GM18511 (cell line): ENCODE data around the gene MEGF11.
"Not testable (repeated sequence)": the region's sequence is repeated elsewhere in the genome, so short reads cannot be mapped to it uniquely, and the experiment has no call there.

Source experiments
- ATAC-seq: cut with Tn5 transposase; IDR thresholded peaks from one replicate; pipeline ENCODE4 v1.9.1; 2021; ENCODE audit warnings: mild to moderate bottlenecking, moderate library complexity; ENCODE audit not compliant: unreplicated experiment

Gene MEGF11

GRCh38 chr15:65869954-65870871 is 383.3 kb downstream of the MEGF11 start:
- ATAC-seq, result no peak

GRCh38 chr15:65869126-65869953 is 384.2 kb downstream of the MEGF11 start, which contains the start of gene RAB11A:
Gene RAB11A (plus strand): TSS chr15:65869491. CDS start chr15:65869586, 95 bp downstream.
- ATAC-seq, result peak; percentile 91

- no peak for ATAC-seq
Observed at GRCh38 chr15:65868546-65869125, 384.9 kb downstream of the MEGF11 start.

- ATAC-seq, result not testable (repeated sequence)
Observed at GRCh38 chr15:65867933-65868332, 385.6 kb downstream of the MEGF11 start.

- no peak for ATAC-seq
Observed at GRCh38 chr15:65867244-65867643, 386.3 kb downstream of the MEGF11 start.

- ATAC-seq, result no peak
Observed at GRCh38 chr15:65863106-65863505, 390.4 kb downstream of the MEGF11 start.

- ATAC-seq, result no peak
Observed at GRCh38 chr15:65862682-65863081, 390.9 kb downstream of the MEGF11 start.

GRCh38 chr15:65857718-65858402 is 395.7 kb downstream of the MEGF11 start:
- no peak for ATAC-seq

- ATAC-seq, result no peak
Observed at GRCh38 chr15:65856821-65857455, 396.6 kb downstream of the MEGF11 start.

- no peak for ATAC-seq
Observed at GRCh38 chr15:65851981-65852380, 401.6 kb downstream of the MEGF11 start.

- no peak for ATAC-seq
Observed at GRCh38 chr15:65847989-65848388, 405.6 kb downstream of the MEGF11 start.

GRCh38 chr15:65845826-65846519 is 407.6 kb downstream of the MEGF11 start:
- ATAC-seq, result no peak
